ENCODE measurements around the gene CDC123. TPM values are rescaled to one million over a fixed set of nuclear protein-coding genes. Genes with fewer than 3 reads are reported as not detected.
"Not testable (repeated sequence)": the region's sequence is repeated elsewhere in the genome, so short reads cannot be mapped to it uniquely, and the experiment has no call there.

The CDC123 gene
- total RNA-seq, 1 donor: 93.0 TPM

- TF ChIP-seq CTCF (IDR thresholded peaks at IDR 0.05; ENCODE audit: insufficient read depth, low read length): no peak
- no peak for DNase-seq (ENCODE audit: low read depth)
- H3K4me3 ChIP-seq (ENCODE audit: low read depth, low read length): no peak overlapping the region
Observed at GRCh38 chr10:12162927-12163326, 33.1 kb upstream of the CDC123 start.

GRCh38 chr10:12164085-12164484 is 31.9 kb upstream of the CDC123 start:
- no peak for TF ChIP-seq CTCF (IDR thresholded peaks at IDR 0.05; ENCODE audit: insufficient read depth, low read length)
- no peak overlapping the region for H3K4me3 ChIP-seq (ENCODE audit: low read depth, low read length)
- no peak for DNase-seq (ENCODE audit: low read depth)

- TF ChIP-seq CTCF (IDR thresholded peaks at IDR 0.05; ENCODE audit: insufficient read depth, low read length): no peak
- DNase-seq (ENCODE audit: low read depth): no peak
- no peak overlapping the region for H3K4me3 ChIP-seq (ENCODE audit: low read depth, low read length)
Observed at GRCh38 chr10:12165036-12165435, 31.0 kb upstream of the CDC123 start.

- no peak for DNase-seq (ENCODE audit: low read depth)
- H3K4me3 ChIP-seq (ENCODE audit: low read depth, low read length): no peak overlapping the region
- TF ChIP-seq CTCF (IDR thresholded peaks at IDR 0.05; ENCODE audit: insufficient read depth, low read length): no peak
Observed at GRCh38 chr10:12165999-12166775, 29.8 kb upstream of the CDC123 start.

GRCh38 chr10:12171512-12171911 is 24.5 kb upstream of the CDC123 start:
- not testable (repeated sequence) for DNase-seq (ENCODE audit: low read depth); H3K4me3 ChIP-seq (ENCODE audit: low read depth, low read length)

- no peak overlapping the region for H3K4me3 ChIP-seq (ENCODE audit: low read depth, low read length)
- TF ChIP-seq CTCF (IDR thresholded peaks at IDR 0.05; ENCODE audit: insufficient read depth, low read length): no peak
- no peak for DNase-seq (ENCODE audit: low read depth)
Observed at GRCh38 chr10:12177642-12178041, 18.3 kb upstream of the CDC123 start.

- no peak for TF ChIP-seq CTCF (IDR thresholded peaks at IDR 0.05; ENCODE audit: insufficient read depth, low read length)
- no peak overlapping the region for H3K4me3 ChIP-seq (ENCODE audit: low read depth, low read length)
Observed at GRCh38 chr10:12179606-12180170, 16.3 kb upstream of the CDC123 start.

More at GRCh38 chr10:12179606-12180170, 16.3 kb upstream of the CDC123 start:
- DNase-seq (ENCODE audit: low read depth): no peak

Data from fibroblast of the aortic adventitia (primary cell).